Measurements from ENCODE around the gene TPM4. TPM values are rescaled to one million over a fixed set of nuclear protein-coding genes. Genes with fewer than 3 reads are reported as not detected.

Gene TPM4
- total and polyA plus RNA-seq, 2 of the 13 experiments (the other 11 are each of a cell fraction or from before 2014, with no cell fraction given) = 180 to 188 TPM

DNA sequence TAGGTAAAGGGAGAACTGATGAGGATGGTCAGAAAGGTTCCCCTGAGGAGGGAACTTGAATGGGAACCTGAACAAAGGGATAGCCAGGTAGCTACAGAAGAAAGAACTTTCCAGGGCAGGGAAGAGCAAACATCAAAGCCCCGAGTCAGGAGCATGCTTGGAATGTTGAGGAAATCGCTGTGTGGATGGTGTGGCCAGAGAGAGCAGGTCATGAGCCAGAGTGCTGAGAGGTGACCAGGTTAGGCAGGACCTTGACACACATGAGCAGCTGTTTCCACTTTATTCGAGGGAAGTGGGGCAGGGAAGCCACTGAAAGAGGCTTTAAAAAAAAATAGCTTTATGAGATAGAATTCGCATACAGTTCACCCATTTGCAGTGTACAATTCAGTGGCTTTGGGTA lies 39.8 kb downstream of the TPM4 start (continued):
- TF ChIP-seq, protein P1, sequence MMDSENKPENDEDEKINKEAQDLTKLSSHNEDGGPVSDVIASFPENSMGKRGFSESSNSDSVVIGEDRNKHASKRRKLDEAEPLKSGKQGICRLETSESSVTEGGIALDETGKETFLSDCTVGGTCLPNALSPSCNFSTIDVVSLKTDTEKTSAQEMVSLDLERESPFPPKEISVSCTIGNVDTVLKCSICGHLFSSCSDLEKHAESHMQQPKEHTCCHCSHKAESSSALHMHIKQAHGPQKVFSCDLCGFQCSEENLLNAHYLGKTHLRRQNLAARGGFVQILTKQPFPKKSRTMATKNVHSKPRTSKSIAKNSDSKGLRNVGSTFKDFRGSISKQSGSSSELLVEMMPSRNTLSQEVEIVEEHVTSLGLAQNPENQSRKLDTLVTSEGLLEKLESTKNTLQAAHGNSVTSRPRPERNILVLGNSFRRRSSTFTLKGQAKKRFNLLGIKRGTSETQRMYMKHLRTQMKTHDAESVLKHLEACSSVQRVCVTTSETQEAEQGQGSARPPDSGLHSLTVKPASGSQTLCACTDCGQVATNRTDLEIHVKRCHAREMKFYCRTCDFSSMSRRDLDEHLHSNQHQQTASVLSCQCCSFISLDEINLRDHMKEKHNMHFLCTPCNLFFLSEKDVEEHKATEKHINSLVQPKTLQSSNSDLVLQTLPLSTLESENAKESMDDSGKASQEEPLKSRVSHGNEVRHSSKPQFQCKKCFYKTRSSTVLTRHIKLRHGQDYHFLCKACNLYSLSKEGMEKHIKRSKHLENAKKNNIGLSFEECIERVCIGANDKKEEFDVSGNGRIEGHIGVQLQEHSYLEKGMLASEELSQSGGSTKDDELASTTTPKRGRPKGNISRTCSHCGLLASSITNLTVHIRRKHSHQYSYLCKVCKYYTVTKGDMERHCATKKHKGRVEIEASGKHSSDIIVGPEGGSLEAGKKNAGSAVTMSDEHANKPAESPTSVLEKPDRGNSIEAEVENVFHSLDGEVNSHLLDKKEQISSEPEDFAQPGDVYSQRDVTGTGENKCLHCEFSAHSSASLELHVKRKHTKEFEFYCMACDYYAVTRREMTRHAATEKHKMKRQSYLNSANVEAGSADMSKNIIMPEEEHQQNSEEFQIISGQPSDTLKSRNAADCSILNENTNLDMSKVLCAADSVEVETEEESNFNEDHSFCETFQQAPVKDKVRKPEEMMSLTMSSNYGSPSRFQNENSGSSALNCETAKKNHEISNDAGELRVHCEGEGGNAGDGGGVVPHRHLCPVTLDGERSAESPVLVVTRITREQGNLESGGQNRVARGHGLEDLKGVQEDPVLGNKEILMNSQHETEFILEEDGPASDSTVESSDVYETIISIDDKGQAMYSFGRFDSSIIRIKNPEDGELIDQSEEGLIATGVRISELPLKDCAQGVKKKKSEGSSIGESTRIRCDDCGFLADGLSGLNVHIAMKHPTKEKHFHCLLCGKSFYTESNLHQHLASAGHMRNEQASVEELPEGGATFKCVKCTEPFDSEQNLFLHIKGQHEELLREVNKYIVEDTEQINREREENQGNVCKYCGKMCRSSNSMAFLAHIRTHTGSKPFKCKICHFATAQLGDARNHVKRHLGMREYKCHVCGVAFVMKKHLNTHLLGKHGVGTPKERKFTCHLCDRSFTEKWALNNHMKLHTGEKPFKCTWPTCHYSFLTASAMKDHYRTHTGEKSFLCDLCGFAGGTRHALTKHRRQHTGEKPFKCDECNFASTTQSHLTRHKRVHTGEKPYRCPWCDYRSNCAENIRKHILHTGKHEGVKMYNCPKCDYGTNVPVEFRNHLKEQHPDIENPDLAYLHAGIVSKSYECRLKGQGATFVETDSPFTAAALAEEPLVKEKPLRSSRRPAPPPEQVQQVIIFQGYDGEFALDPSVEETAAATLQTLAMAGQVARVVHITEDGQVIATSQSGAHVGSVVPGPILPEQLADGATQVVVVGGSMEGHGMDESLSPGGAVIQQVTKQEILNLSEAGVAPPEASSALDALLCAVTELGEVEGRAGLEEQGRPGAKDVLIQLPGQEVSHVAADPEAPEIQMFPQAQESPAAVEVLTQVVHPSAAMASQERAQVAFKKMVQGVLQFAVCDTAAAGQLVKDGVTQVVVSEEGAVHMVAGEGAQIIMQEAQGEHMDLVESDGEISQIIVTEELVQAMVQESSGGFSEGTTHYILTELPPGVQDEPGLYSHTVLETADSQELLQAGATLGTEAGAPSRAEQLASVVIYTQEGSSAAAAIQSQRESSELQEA (CRISPR knock-in tag; IDR thresholded peaks at IDR 0.05; ENCODE audit: not compliant biosample characterization) = no peak
- TF ChIP-seq TCF7 (IDR thresholded peaks at IDR 0.05; ENCODE audit: low read depth) (peak; percentile 44; the same call in 1 of the 2 replicates), ZMAT3 (CRISPR knock-in tag; conservative IDR thresholded peaks at IDR 0.05) (no peak), SAP130 (CRISPR knock-in tag; IDR thresholded peaks at IDR 0.05; ENCODE audit: low read depth) (peak; percentile 55), TEAD3 (CRISPR knock-in tag; optimal IDR thresholded peaks at IDR 0.05; ENCODE audit: borderline replicate concordance) (peak; percentile 96), SOX5 (CRISPR knock-in tag; IDR thresholded peaks at IDR 0.05; ENCODE audit: borderline replicate concordance) (peak; percentile 18; the same call in 1 of the 2 replicates), BHLHE40 (IDR thresholded peaks at IDR 0.05; ENCODE audit: low read length) (0 out of 2 replicates have a peak, but pooled peaks have one; percentile 7), RNF2 (conservative IDR thresholded peaks at IDR 0.05; ENCODE audit: low read depth) (no peak), ZNF20 (CRISPR knock-in tag; IDR thresholded peaks at IDR 0.05) (no peak), MAFF (IDR thresholded peaks at IDR 0.05; ENCODE audit: low read depth, low read length) (no peak), RBFOX2 (IDR thresholded peaks at IDR 0.05; ENCODE audit: low read depth, low read length) (no peak), MXD4 (CRISPR knock-in tag; IDR thresholded peaks at IDR 0.05) (0 out of 2 replicates have a peak, but pooled peaks have one; percentile 26), SIN3B (IDR thresholded peaks at IDR 0.05; ENCODE audit: low read length) (no peak), NR2F6 (IDR thresholded peaks at IDR 0.05) (no peak), NR2F6 (CRISPR knock-in tag; IDR thresholded peaks at IDR 0.05) (peak; percentile 39; the same call in 1 of the 2 replicates), MBD4 (IDR thresholded peaks at IDR 0.05; ENCODE audit: borderline replicate concordance, low read length) (no peak), PTBP1 (IDR thresholded peaks at IDR 0.05; ENCODE audit: low read depth, low read length, poor library complexity, severe bottlenecking) (no peak)
- TF ChIP-seq, protein P2, sequence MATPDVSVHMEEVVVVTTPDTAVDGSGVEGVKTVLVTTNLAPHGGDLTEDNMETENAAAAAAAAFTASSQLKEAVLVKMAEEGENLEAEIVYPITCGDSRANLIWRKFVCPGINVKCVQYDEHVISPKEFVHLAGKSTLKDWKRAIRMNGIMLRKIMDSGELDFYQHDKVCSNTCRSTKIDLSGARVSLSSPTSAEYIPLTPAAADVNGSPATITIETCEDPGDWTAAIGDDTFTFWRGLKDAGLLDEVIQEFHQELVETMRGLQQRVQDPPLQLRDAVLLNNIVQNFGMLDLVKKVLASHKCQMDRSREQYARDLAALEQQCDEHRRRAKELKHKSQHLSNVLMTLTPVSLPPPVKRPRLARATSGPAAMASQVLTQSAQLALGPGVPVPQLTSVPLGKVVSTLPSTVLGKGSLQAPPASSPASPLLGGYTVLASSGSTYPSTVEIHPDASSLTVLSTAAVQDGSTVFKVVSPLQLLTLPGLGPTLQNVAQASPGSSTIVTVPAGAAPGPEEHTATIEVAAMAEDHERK (CRISPR knock-in tag; IDR thresholded peaks at IDR 0.05; ENCODE audit: low read depth) = no peak
- TF ChIP-seq, protein P3, sequence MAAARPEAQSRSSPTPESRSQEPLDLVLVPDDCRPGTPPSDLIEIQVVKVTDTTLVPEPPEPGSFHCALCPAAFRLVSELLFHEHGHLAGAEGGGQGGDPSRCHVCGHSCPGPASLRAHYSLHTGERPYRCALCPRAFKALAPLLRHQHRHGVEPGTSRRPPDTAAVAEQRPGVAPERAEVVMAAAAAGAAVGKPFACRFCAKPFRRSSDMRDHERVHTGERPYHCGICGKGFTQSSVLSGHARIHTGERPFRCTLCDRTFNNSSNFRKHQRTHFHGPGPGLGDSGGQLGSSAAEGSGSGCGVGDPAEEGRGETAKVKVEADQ (CRISPR knock-in tag; IDR thresholded peaks at IDR 0.05; ENCODE audit: borderline replicate concordance) = no peak
- TF ChIP-seq, protein P4, sequence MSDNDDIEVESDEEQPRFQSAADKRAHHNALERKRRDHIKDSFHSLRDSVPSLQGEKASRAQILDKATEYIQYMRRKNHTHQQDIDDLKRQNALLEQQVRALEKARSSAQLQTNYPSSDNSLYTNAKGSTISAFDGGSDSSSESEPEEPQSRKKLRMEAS (IDR thresholded peaks at IDR 0.05) = 0 out of 2 replicates have a peak, but pooled peaks have one; percentile 39

Data from HepG2 (cell line).